DND-41 (cell line): ENCODE data around the gene WNK2.

Experiments
- CTCF ChIP-seq: IDR thresholded peaks from 2 replicates; pipeline ENCODE4 v1.5.1; 2012; ENCODE audit warnings: borderline replicate concordance, low read length, moderate library complexity, mild to moderate bottlenecking; ENCODE audit not compliant: poor library complexity, severe bottlenecking; ENCODE audit errors: extremely low read depth
- EZH2 ChIP-seq: IDR thresholded peaks from 3 replicates; pipeline ENCODE4 v1.6.1; 2012; ENCODE audit warnings: borderline replicate concordance, low read depth, mild to moderate bottlenecking, moderate library complexity, low read length, inconsistent platforms; ENCODE audit not compliant: severe bottlenecking

- no peak for TF ChIP-seq EZH2
- no peak for TF ChIP-seq CTCF
Measured at GRCh38 chr9:93306579-93307091, 122.7 kb downstream of the WNK2 start.
